ENCODE measurements around the gene SYT1.
A peak's percentile ranks its signal among the peaks of the same experiment; 100 is the strongest.
"Not testable (repeated sequence)": the region's sequence is repeated elsewhere in the genome, so short reads cannot be mapped to it uniquely, and the experiment has no call there.

SYT1 gene

DNA sequence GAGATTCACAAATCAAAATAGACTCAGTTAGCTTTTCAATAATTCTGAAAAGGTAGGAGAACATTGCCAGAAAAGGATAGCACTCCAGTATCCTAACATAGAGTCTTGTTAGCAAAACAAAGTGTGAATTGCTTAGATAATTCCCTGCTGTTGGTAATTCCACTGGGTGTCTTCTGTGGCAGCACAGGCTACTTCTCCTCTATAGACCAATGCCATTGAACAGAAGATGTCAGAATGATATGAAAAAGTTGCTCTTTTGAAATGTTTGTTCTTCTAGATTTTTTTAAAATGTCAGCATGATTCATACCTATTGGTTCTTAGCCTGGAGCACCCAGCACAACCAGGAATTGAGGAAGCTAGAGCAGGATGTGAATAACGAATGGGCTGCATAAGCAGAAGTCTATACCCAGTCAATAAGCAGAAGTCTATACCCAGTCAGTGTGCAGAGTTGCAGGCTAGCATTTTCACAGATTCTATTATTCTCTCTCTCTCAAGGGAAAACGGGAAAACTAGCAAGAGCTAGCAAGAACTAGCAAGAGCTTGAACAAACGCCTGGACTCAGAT, 112.8 kb downstream of the SYT1 start:
- no peak for DNase-seq

- DNase-seq = no peak
These were observed 129.7 kb downstream of the SYT1 start for GRCh38 chr12:78994168-78994791.

GRCh38 chr12:79000501-79000900, 135.9 kb downstream of the SYT1 start:
- no peak for DNase-seq

DNA sequence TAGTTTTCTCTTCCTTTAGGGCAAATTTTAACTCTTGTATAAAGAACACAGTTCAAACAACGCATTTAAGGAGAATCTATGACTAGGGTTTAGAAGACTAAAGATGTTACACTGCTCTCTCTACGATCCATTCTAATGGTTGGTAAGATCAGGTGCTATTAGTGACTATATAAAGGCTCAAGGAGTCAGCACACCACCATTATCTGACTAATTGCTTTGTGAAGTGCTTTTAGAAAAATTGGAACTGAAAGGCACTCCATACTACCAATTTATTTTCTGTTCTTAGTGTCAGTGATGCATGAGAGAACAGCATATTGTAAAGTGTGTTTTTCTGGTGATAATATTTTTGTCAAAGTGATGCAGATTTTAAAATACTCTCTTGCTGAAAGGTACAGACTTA, 136.8 kb downstream of the SYT1 start:
- peak; percentile 90 for DNase-seq

- no peak for DNase-seq
These were observed 141.7 kb downstream of the SYT1 start for GRCh38 chr12:79006306-79006705.

GRCh38 chr12:79008591-79008990, 144.0 kb downstream of the SYT1 start:
- DNase-seq = no peak

DNA sequence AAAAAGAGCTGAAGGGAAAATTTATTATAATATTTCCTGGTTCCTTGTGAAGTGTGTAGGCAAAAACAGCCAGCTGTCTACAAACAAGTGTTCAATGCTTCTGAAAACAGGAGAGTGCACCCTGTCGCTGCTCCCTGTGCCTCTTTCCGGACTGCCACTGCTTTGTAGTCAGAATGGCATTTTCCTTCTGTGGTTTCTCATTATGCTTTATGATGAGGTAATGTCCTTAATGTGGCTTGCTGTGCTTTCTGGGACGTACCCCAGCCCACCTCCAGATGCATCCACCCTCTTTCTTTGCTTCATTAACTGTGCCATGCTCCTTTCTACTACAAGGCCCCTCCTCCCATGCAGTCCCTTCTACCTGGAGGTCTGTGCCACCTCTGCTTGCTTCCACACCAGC, 148.1 kb downstream of the SYT1 start:
- DNase-seq = no peak

- DNase-seq = peak; percentile 98
These were observed 151.6 kb downstream of the SYT1 start for GRCh38 chr12:79016181-79016580.

- no peak for DNase-seq
These were observed 155.1 kb downstream of the SYT1 start for GRCh38 chr12:79019672-79020071.

- DNase-seq = no peak
These were observed 155.5 kb downstream of the SYT1 start for GRCh38 chr12:79020106-79020505.

DNA sequence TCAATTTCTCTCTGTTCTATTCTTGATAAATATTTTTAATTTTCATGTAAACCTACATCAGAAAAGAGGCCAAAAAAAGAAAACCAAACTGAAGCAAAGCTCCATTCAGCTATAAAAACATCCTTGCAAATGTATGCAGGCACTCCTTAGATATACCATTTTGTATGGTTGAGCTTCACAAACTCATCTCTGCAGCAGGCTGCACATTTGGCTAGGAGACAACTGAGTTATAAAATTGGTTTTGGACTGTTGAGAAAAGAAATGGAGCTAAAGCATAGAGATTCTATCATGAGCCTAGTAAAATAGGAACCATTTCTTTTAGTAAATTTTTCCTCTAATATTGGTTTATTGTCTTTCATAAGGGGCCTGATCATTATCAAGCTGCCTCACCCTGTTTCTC, 156.4 kb downstream of the SYT1 start:
- no peak for DNase-seq

- no peak for DNase-seq
These were observed 158.7 kb downstream of the SYT1 start for GRCh38 chr12:79023261-79023660.

- DNase-seq = no peak
These were observed 159.2 kb downstream of the SYT1 start for GRCh38 chr12:79023784-79024183.

- no peak for DNase-seq
These were observed 169.2 kb downstream of the SYT1 start for GRCh38 chr12:79033788-79034187.

- DNase-seq = not testable (repeated sequence)
These were observed 180.2 kb downstream of the SYT1 start for GRCh38 chr12:79044748-79045147.

GRCh38 chr12:79045149-79045703, 180.7 kb downstream of the SYT1 start:
- DNase-seq = not testable (repeated sequence)

DNA sequence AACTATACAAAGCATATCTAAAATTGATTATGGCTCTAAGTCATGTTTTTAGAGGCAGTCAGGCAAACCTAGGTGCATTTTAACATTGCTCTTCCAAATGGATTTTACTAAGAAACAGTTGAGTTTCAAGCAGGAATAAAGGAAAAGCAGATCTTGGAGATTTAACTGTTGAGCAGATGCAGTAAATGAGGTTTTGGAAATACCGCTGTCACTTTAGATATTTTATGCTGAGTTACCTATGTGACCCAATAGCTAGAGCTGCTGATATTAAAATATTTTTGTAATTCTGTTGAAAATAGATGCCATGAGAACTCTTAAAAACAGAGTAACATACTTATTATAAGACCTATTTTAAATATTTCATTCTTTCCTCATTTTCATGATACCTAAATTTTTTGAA, 181.4 kb downstream of the SYT1 start:
- DNase-seq = no peak

GRCh38 chr12:79048962-79049361, 184.4 kb downstream of the SYT1 start:
- DNase-seq = no peak

GRCh38 chr12:79053394-79053793, 188.8 kb downstream of the SYT1 start:
- DNase-seq = no peak

GRCh38 chr12:79055926-79056674, 191.5 kb downstream of the SYT1 start:
- DNase-seq = no peak

GRCh38 chr12:79056775-79057174, 192.2 kb downstream of the SYT1 start:
- DNase-seq = no peak

GRCh38 chr12:79057540-79057939, 193.0 kb downstream of the SYT1 start:
- no peak for DNase-seq

GRCh38 chr12:79058342-79058741, 193.8 kb downstream of the SYT1 start:
- DNase-seq = no peak

GRCh38 chr12:79059557-79059956, 195.0 kb downstream of the SYT1 start:
- DNase-seq = no peak

All from NCI-H748 treated with DMSO at 0.1 percent for 48 hours (cell line).